AG09319 (cell line): ENCODE measurements around the gene PIK3R5.

Source experiments
- DNase-seq: peaks from one replicate; pipeline ENCODE4 v3.0.0-alpha.2; 2010; ENCODE audit warnings: low read depth; ENCODE audit errors: extremely low read depth
- CTCF ChIP-seq: IDR thresholded peaks from 2 replicates; pipeline ENCODE4 v1.5.1; 2011; ENCODE audit warnings: low read depth, mild to moderate bottlenecking, inconsistent platforms, low read length, moderate library complexity

The PIK3R5 gene

GRCh38 chr17:8869114-8869815 is 96.2 kb downstream of the PIK3R5 start:
- DNase-seq: no peak
- no peak for TF ChIP-seq CTCF

GRCh38 chr17:8868529-8868951 is 97.0 kb downstream of the PIK3R5 start:
- no peak for TF ChIP-seq CTCF

GRCh38 chr17:8868092-8868491 is 97.4 kb downstream of the PIK3R5 start:
- TF ChIP-seq CTCF: no peak

More at GRCh38 chr17:8868529-8868951, 97.0 kb downstream of the PIK3R5 start:
- no peak for DNase-seq

GRCh38 chr17:8867361-8867981 is 98.0 kb downstream of the PIK3R5 start, which contains the start of gene PIK3R6:
Gene PIK3R6 (minus strand): TSS chr17:8867674. CDS start chr17:8849794, 17,880 bp downstream.
- DNase-seq: no peak
- no peak for TF ChIP-seq CTCF

More at GRCh38 chr17:8868092-8868491, 97.4 kb downstream of the PIK3R5 start:
- no peak for DNase-seq

GRCh38 chr17:8865811-8866210 is 99.7 kb downstream of the PIK3R5 start:
- no peak for DNase-seq
- no peak for TF ChIP-seq CTCF

- no peak for TF ChIP-seq CTCF
- DNase-seq: no peak
Observed at GRCh38 chr17:8865385-8865784, 100.1 kb downstream of the PIK3R5 start.
